Measurements from ENCODE around the gene SESTD1.

DNA sequence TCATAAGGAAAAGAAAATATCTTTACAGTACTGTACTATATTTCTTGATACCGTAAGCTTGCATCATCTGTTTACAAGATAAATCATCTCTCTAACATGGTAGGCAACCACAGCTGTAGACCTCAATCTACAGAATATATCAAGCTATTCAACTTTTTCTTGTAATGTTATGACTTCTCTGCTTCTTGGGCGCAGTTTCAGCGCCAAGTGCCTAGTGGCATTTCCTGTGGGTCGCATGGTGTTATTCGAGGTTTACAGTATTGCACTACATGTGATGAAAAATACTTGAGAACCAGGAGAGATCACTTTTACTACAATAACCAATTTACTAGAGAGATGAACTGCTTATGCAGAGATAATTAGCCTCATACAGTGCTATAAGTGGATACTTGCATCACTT lies 34.0 kb upstream of the SESTD1 start:
- TF ChIP-seq EZH2 (IDR thresholded peaks at IDR 0.05; ENCODE audit: insufficient read depth, low read length) (no peak), CTCF (IDR thresholded peaks at IDR 0.05; ENCODE audit: insufficient read depth, low read depth, low read length) (no peak)
